GM21528 (cell line): ENCODE measurements around the gene ZNF92.
"Not testable (repeated sequence)": the region's sequence is repeated elsewhere in the genome, so short reads cannot be mapped to it uniquely, and the experiment has no call there.

Source experiments
- ATAC-seq: cut with Tn5 transposase; IDR thresholded peaks from one replicate; pipeline ENCODE4 v1.9.1; 2021; ENCODE audit warnings: mild to moderate bottlenecking, moderate library complexity; ENCODE audit not compliant: unreplicated experiment, low FRiP score

The ZNF92 gene

DNA sequence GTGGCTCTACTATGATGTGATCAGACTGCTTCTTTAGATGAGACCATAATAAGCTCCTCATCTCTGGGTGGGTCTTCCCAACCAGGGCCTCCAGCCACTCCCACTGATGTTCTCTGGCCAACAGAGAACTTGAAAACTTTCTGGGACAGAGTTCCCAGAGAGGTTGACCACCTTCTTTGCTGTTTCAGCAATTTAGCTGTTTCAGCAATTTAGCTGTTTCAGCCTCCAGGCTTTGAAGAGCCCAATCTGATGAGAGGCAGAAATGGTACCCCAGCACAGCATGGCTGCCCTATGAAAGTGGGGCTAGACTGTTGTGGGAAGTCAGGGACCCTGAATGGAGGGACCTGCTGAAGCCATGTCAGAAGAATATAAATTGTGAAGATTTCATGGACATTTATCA is 49.0 kb downstream of the ZNF92 start:
- ATAC-seq = no peak

DNA sequence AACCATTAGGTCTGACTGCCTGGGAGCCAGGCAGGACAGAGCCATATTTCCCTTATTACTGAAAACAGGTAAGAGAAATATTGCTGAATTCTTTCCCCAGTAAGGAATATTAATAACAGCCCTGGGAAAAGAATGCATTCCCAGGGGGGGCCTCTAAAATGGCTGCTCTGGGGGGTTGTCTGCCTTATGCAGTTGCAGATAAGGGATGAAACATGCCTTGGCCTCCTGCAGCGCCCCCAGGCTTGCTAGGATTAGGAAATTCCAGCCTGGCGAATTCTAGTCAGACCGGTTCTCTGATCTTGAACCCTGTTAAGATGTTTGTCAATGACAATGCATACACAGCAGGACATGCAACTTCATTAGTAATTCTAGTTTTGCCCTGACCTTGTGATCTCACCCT is 49.6 kb downstream of the ZNF92 start:
- not testable (repeated sequence) for ATAC-seq

DNA sequence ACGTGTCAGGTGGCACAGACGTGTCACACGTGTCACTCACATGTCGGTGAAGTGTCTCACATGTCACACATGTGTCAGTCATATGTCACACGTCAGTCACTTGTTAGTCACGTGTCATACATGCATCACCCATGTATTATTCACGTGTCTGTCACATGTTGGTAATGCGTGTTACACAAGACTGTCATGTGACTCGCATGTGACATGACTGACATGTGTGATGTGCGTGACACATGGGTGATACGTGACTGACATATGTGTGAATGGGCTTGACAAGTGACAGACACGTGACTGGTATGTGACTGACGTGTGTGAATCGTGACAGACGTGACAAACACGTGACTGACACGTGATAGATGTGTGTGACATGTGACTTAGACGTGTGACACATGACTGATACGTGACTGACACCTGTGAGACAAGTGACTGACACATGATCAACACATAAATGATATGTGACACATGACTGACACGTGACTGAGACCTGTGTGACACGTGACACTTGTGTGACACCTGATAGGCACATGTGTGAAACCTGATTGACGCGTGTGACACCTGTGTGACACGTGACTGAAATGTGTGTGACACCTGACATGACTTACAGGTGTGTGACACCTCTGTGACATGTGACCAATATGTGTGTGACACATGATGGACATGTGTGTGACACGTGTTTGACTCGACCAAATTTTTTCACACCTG is 56.1 kb downstream of the ZNF92 start:
- ATAC-seq = no peak

DNA sequence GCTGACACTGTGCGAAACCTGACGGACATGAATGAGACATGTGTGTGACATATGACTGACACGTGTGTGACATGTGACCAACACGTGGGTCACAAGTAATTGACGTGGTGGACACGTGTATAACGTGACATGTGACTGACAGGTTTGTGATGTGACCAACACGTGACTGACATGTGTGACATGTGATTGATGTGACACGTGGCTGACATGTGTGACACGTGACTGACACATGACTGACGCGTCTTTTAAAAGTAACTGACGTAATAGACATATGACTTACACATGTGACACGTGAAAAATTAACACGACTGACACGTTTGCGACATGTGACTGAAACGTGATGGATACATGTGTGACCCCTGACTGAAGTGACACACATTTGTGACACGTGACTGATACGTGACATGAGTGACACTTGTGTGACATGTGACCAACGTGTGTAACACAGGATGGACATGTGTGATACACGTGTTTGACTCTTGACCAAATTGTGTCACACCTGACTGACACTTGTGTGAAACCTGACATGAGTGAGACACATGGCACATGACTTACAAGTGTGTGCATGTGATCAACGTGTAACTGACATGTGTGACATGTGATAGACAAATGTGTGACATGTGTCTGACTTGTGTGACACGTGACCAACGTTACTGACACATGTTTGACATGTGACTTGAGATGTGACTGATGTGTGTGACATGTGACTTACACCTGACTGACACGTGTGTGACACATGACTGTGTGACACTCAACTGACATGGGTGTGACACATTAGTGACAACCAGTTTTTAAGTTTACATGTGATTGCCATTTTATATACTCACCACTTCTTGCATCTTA is 56.9 kb downstream of the ZNF92 start:
- no peak for ATAC-seq

DNA sequence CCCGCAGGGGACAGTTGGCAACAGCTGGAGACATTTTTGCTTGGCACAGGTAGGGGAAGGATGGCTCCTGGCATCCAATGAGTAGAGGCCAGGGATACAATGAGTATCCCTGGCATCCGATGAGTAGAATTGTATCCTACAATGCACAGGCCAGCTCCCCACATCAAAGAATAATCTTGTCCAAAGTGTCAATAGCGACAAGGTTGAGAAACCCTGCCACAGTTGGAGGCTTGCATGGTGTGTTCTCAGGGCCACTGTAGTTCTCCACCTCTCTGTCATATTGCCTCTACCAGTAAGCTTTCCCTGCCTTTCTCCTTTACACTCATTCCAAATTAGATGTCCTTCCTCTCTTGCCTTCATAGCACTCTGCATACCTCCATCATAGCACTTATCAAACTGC is 60.7 kb downstream of the ZNF92 start:
- ATAC-seq = no peak

DNA sequence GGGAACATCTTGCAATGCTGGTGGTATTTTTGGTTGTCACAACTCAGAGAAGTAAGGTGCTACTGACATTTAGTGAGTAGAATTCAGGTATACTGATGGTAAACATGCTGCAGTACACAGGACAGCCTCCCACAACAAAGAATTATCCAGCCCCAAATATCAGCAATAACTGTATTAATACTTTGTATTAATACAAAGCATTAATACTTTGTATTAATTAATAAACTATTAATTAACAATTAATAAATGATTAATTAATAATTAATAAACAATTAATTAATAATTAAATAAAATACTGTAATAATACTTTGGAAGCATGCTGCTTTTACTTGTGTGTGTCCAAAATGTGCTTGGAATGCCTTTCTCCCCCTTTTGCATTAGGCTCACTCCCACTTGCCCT is 62.5 kb downstream of the ZNF92 start:
- ATAC-seq = no peak

DNA sequence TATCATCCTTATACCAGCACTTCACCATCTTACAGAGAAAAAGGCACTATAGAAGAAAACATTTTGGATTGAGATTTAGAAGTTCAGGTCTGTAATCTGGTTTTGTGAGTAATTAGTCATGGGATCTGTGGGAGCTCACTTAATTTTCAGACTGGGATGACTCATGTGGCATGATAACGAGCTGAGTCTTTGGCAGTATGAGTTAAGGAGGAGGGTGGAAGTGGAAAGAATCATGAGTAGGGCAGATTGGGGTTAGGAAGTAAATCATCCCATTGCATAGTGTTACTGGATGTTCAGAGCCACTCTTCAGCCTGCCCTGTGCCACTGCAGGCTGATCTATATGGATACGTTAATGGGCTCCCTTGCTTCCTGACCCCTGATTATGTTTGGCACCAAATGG is 64.9 kb downstream of the ZNF92 start:
- no peak for ATAC-seq

DNA sequence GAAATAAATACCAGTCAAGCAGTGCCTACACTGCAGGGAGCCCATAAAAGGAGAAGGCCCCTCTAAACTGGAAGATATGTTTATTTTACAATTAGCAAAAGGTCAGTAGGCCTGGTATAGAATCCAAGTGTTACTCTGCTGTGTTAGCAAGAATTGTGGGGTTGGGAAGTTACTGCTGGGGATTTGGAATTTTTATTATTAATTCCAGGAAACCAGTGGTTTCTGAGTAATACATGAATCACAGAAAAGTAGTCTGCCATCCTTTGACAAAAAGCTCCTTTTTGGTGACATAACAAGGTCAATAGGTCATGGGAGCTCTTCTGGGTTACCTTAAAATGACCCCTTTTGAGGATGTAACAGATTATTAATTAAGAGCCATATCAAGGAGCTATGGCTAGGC is 67.4 kb downstream of the ZNF92 start:
- no peak for ATAC-seq

DNA sequence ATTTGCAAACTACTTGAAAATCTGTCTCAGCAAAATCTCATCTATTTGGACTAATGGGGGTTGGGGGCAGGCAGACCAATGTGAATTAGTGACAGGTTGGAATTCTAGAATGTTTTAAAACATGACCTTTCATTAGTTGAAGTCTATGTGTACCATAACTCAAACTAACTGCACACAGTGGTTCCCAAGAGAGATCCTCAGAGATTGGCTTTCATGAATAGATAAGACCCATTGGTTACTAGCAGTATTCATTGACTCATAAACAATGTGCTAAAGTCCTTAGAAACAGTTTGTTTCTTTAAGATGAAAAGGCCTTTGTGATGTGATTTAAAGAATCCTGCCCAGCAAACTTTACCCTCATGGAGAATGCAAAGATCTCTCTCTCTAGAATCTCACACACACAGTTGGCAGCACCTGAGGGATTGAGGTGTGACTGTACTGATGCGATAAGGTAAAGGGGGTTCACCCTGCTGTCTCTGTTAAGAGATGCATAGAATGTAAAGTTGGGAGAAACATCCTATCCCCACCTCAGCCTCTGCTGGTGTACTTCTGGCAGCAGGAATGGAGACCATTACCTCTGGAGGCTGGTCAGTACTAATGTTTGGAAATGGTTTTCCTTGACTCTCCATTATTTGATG is 70.7 kb downstream of the ZNF92 start:
- no peak for ATAC-seq

DNA sequence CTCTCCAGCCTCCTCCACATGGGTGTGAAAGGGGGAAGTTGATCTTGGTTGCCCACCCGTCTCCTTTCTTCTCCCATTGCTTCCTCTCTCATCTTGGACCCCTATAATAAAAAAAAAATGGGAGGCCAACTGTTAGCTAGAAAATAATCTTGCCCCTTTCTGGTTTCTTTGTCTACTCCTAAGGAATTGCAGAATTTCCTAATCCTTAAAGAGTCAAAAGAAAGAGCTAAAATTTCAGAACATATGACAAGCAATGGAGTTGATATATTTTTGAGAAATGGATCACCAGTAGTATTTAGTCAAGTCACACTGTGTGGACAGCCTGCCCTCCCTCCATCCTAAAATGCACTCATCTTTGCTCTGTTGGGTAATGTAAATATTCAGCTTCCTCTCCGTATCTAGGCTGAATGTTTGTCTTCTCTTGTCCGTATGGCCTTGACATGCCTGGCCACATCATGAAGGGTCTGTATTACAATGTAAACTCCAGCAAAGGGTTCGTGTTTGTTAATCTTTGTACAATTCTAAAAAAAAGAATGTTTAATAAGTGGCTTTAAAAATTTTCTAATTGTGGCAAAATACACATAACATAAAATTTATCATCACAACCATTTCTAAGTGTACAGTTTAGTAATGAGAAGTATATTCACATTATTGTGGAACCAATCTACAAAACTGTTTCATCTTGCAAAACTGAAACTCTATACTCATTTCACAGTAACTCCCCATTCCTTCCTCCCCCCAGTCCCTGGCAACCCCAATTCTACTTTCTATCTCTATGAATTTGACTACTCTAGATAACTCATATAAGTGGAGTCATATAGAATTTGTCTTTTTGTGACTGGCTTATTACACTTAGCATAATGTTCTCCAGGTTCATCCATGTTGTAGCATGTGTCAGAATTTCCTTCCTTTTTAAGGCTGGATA is 71.5 kb downstream of the ZNF92 start:
- no peak for ATAC-seq

DNA sequence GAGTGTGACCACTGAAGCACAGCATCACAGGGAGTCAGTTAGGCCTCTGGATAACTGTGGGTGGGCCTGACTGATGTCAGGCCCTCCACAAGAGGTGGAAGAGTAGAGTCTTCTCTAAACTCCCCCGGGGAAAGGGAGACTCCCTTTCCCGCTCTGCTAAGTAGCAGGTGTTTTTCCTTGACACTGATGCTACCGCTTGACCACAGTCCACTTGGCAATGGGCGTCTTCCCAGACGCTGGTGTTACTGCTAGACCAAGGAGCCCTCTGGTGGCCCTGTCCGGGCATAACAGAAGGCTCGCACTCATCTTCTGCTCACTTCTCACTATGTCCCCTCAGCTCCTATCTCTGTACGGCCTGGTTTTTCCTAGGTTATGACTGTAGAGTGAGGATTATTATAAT is 73.4 kb downstream of the ZNF92 start:
- ATAC-seq = not testable (repeated sequence)

DNA sequence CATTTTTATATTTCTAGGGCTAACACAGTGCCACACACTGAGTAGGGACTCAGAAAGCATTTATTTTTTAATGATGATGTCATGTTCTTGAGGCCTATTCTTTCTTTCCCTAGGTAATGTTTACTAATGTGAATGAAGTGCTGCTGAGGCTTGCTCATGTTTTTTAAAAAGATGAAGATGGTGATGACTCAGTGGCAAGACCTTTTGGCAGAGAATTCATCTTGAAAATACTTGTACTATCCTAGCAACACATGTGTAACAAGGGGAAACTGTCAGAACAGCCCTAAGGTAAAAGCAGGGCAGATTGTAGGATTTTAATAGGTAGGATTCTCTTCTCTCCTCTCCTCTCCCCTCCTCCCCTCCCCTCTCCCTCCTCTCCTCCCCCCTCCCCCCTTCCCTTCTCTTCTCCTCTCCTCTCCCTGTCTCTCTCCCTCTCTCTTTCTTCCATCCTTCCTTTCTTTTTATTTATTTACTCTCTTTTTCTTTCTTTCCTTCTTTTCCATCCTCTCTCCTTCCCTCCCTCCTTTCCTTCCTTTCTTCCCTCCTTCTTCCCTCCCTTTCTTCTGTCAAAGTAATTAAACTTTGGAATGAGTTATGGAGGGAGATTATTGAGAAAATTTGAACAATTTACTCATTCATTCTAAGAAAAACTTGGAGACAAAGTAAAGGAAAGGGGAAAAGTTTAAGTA is 75.3 kb downstream of the ZNF92 start:
- ATAC-seq = no peak

DNA sequence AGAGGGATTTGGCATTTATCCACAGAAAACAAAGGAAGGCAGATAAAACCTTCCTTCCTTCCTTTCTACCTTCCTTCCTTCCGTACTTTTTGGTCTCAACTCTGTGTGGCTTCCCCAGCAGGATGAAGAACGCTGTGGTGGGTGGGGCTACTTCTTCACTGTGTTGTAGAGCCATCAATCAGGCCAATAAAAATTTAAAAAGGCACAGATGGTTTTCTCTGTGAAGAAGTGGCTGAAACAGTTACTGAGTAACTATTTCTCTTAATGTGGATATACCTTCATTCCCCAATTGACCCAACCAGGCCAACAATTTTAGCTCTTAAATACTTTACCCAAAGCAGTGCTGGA is 75.8 kb downstream of the ZNF92 start:
- no peak for ATAC-seq
